Spleen (tissue), 7 donors: Measurements from ENCODE around the gene ZBTB8B.

Experiments
- POLR2AphosphoS5 ChIP-seq, 3 donors: sonication (generic); formaldehyde crosslinking; IDR thresholded peaks; one replicate each; pipeline ENCODE4 v1.5.1; 2017; ENCODE audit warnings: antibody characterized with exemption in 3 of 3
- TF ChIP-seq, protein P1 (sequence below), 11 experiments: fragments of 200-600 bp in 7 of 11; fragments of 450-650 bp in 4 of 11; sonication (generic) in 4 of 11; IDR thresholded peaks in 8 of 11; conservative IDR thresholded peaks in 3 of 11; 1 replicate in 7 of 11; 2 replicates in 4 of 11; pipeline versions ENCODE4 v1.4.0 to v1.8.0; 2016 to 2021; ENCODE audit warnings: antibody characterized with exemption in 11 of 11, inconsistent platforms in 4 of 11, mild to moderate bottlenecking in 1 of 11
- donor health status: DM: no; HTN: no; CAD: no; lungs with moderate emphysema.
- donor health status: DM: no; HTN: no; CAD: no.
- donor health status: DM: no; HTN: no; CAD: no.

DNA sequence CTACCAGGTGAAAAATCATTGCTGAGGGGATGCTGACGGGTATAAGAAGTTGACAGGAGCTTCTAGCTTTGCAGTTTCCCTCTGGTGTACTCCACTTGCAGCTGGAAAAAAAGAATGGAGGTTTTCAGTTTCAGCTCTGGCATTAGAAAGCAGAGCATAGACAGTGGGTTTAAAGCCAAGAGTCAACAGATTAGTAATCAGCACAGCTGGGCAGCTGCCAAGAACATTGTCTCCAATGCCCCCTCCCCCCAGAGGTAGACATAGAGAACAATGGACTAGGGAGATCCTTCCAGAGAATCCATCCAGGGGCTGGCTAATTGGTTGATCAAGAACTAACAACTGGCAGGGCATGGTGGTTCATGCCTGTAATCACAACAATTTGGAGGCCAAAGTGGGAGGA, 10.1 kb upstream of the ZBTB8B start:
- TF ChIP-seq, protein P1, sequence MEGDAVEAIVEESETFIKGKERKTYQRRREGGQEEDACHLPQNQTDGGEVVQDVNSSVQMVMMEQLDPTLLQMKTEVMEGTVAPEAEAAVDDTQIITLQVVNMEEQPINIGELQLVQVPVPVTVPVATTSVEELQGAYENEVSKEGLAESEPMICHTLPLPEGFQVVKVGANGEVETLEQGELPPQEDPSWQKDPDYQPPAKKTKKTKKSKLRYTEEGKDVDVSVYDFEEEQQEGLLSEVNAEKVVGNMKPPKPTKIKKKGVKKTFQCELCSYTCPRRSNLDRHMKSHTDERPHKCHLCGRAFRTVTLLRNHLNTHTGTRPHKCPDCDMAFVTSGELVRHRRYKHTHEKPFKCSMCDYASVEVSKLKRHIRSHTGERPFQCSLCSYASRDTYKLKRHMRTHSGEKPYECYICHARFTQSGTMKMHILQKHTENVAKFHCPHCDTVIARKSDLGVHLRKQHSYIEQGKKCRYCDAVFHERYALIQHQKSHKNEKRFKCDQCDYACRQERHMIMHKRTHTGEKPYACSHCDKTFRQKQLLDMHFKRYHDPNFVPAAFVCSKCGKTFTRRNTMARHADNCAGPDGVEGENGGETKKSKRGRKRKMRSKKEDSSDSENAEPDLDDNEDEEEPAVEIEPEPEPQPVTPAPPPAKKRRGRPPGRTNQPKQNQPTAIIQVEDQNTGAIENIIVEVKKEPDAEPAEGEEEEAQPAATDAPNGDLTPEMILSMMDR (IDR thresholded peaks at IDR 0.05 in 8 of 11, conservative IDR thresholded peaks at IDR 0.05 in 3 of 11): no peak
- TF ChIP-seq POLR2AphosphoS5 (IDR thresholded peaks at IDR 0.05): no peak
